GM12872 (cell line): ENCODE data around the gene ANKDD1B.
A peak's percentile ranks its signal among the peaks of the same experiment; 100 is the strongest.

ENCODE experiments used
- TF ChIP-seq, protein P1 (sequence below): IDR thresholded peaks from 3 replicates; pipeline ENCODE4 v1.5.1; 2011; ENCODE audit warnings: low read depth, mild to moderate bottlenecking, low read length, moderate library complexity; ENCODE audit not compliant: insufficient read depth

ANKDD1B gene

DNA sequence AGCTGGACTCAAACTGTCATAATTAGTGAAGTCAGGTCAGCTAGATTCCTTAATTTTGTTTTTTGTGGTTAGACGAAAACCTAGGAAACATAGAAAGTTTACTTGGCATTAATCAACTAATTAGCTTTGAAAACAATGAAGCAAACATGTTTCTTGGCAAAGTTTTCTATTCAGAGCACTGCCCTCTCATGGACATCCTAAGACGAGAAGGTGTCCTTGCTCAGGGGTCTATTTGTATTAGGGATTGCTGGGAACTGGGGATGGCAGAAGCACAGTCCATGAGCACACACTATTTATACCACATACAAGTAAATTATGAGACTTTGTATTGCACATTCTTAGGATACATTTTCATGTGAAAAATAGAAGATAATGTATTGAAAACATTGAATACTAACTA is 56.3 kb downstream of the ANKDD1B start:
- TF ChIP-seq, protein P1, sequence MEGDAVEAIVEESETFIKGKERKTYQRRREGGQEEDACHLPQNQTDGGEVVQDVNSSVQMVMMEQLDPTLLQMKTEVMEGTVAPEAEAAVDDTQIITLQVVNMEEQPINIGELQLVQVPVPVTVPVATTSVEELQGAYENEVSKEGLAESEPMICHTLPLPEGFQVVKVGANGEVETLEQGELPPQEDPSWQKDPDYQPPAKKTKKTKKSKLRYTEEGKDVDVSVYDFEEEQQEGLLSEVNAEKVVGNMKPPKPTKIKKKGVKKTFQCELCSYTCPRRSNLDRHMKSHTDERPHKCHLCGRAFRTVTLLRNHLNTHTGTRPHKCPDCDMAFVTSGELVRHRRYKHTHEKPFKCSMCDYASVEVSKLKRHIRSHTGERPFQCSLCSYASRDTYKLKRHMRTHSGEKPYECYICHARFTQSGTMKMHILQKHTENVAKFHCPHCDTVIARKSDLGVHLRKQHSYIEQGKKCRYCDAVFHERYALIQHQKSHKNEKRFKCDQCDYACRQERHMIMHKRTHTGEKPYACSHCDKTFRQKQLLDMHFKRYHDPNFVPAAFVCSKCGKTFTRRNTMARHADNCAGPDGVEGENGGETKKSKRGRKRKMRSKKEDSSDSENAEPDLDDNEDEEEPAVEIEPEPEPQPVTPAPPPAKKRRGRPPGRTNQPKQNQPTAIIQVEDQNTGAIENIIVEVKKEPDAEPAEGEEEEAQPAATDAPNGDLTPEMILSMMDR: peak; percentile 25; the same call in 1 of the 3 replicates

DNA sequence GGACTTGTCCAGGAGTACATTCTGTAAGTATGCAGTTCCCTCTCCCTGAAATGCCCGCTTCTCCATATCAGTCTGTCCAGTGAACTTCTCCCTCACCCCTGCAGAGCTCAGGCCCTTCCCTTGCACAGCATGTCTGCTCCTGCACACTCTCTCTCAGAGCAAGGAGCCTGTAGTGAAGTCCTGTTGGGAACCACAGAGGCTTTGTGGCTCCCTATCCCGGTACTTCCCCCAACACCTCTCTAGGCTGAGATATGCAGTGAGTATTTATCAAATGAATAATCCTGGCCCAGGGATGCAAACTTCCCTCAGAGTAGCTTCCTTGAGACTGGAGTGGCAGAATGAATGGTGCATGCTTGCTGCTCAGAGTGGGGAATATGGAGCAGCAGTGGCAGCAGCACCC is 57.2 kb downstream of the ANKDD1B start:
- TF ChIP-seq, protein P1: no peak

DNA sequence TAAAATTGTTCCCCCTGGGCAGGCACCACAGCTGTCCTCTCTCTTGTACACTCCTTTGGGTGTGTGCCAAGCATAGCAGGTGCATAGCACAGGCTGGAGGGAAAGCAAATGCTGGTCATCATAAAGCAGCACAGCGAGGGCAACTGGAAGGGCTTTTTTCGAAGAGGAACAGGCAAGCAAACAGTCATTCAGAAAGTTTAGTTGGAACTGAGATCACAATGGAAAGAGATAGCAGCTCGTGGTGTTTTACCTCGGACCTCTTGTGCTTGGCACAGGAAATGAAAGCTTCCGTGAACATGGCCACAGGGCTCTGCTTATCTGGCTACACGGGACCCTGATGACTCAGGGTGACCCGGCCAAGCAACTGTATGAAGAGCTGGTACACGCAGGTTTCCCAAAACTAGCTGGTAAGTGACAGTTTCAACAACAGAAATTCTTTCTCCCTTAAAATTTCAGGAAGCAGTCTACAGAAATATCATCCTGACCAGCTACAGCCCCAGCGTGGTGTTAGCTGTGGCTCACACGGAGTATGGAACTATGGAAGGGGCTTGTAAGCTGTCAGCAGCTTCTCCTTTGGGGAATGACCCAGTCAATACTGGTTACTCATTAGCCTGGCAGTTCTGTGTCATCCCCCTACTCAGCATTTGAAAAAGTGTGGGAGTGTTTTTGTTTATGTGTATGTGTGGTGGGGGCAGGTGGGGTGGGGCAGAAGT is 57.9 kb downstream of the ANKDD1B start:
- TF ChIP-seq, protein P1: no peak

DNA sequence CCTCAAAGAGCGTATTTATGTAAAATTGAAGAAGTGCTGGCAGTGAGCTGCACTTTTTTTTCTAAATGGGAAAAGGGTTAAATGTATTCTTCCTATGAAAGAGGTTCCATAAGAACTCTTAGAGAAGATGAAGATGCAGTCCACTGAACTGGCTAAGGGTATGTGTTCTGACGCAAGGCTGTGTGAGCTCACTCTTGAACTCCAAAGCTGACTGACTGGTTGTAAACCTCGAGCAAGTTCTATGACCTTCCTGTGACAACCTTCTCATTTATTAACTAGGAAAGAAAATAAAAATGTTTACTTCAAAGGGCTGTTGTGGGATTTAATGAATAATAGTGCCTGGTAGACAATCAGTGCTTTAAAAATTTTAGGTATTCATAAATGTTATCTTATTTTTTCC is 59.3 kb downstream of the ANKDD1B start:
- TF ChIP-seq, protein P1: no peak

DNA sequence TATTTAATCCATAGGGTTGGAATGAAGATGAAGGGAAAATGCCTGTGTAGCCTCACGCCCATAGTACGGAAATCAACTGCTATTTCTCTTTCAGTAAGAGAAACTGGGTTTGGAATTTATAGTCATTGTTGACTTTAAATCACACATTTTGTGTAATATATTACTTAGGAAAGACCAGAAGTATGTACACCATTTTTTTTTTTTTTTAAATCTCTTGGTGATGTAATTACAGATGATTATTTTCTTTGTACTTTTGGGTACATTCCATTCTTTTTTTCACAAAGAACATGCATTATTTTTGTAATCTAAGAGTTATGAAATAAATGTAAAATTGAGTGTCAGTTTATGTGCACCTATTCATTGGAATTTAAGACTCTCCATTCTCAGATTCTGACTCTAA is 60.3 kb downstream of the ANKDD1B start:
- TF ChIP-seq, protein P1: no peak

DNA sequence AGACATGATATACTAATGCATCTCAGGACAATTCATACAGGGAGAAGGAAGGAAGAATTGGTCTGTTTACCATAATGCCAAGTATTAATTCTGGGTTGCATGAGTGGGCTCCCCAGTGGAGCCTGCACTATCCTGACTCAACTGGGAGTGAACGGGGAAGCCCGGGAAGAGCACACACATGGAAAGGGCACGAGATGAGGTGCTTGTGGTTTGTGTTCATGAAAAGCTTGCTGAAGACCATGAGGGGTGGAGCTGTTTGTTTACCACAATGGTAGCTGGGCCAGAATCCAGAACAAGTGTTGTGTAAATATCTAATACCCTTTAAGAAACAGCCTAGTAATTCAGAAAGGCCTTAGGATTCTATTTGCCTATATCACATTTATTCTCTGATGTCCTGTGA is 61.4 kb downstream of the ANKDD1B start:
- TF ChIP-seq, protein P1: no peak

DNA sequence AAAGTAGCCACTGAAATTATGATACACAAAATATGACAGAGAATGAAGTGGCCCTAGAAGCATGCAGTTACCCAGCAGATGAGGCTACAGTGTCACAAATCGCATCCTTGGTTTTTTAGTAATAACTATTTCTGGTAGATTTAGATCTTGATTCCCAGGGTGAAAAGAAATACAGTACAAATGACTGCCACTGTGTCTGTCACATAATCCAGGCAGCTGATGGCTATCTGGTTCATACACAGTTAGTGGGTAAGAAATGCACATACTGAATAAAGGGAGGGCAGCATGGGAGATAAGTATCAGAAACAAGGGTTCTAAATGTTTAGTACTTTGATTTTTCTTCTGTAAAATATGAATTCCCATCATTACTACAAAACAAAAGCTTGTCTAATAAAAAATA is 64.5 kb downstream of the ANKDD1B start:
- TF ChIP-seq, protein P1: no peak
